GM23338 (cell line): ENCODE data around the gene CS. TPM values are rescaled to one million over a fixed set of nuclear protein-coding genes. Genes with fewer than 3 reads are reported as not detected.

ENCODE experiments used
- ATAC-seq: fragments of 200-7000 bp; cut with Tn5 transposase; 3 replicates; pipeline ENCODE4 v1.9.1; 2020
- DNase-seq: peaks from one replicate; pipeline ENCODE4 v3.0.0-alpha.2; 2015; ENCODE audit warnings: low spot score
- H2AFZ ChIP-seq: fragments of 200-600 bp; sonication (generic); 2 replicates; pipeline ENCODE4 v1.8.0; 2016; ENCODE audit warnings: antibody characterized with exemption, mild to moderate bottlenecking, moderate library complexity
- H3F3A ChIP-seq: fragments of 200-600 bp; sonication (generic); replicated peaks from 2 replicates; pipeline ENCODE4 v1.8.0; 2017; ENCODE audit warnings: antibody characterized with exemption, mixed run types, low read depth
- H3K27ac ChIP-seq: fragments of 200-600 bp; sonication (generic); 2 replicates; pipeline ENCODE4 v1.6.1; 2016; ENCODE audit warnings: low read depth
- H3K27me3 ChIP-seq: fragments of 200-600 bp; sonication (generic); 2 replicates; pipeline ENCODE4 v1.8.0; 2016; ENCODE audit warnings: mild to moderate bottlenecking, mixed run types, moderate library complexity; ENCODE audit not compliant: insufficient read depth
- H3K36me3 ChIP-seq: fragments of 200-600 bp; sonication (generic); 2 replicates; pipeline ENCODE4 v1.8.0; 2016; ENCODE audit warnings: mild to moderate bottlenecking; ENCODE audit not compliant: insufficient read depth
- H3K4me1 ChIP-seq: fragments of 200-600 bp; sonication (generic); 2 replicates; pipeline ENCODE4 v1.8.0; 2016; ENCODE audit warnings: mild to moderate bottlenecking, moderate library complexity; ENCODE audit not compliant: insufficient read depth
- H3K4me2 ChIP-seq: fragments of 200-600 bp; sonication (generic); 2 replicates; pipeline ENCODE4 v1.7.1; 2017; ENCODE audit warnings: mixed run types
- H3K4me3 ChIP-seq: fragments of 200-600 bp; sonication (generic); 2 replicates; pipeline ENCODE4 v1.6.1; 2016; ENCODE audit warnings: mixed run types
- H3K79me2 ChIP-seq: fragments of 200-600 bp; sonication (generic); replicated peaks from 2 replicates; pipeline ENCODE4 v1.8.0; 2017; ENCODE audit warnings: mild to moderate bottlenecking; ENCODE audit not compliant: insufficient read depth
- H3K9me2 ChIP-seq: fragments of 200-600 bp; sonication (generic); 2 replicates; pipeline ENCODE4 v1.8.0; 2017; ENCODE audit not compliant: insufficient read depth
- H4K20me1 ChIP-seq: fragments of 200-600 bp; sonication (generic); replicated peaks from 2 replicates; pipeline ENCODE4 v1.8.0; 2017; ENCODE audit warnings: mild to moderate bottlenecking; ENCODE audit not compliant: insufficient read depth
- H3K27ac Mint-ChIP-seq: 2 replicates; pipeline ENCODE4 v1.8.0; 2020; ENCODE audit warnings: inconsistent platforms, mild to moderate bottlenecking, moderate library complexity, mixed read lengths
- H3K27me3 Mint-ChIP-seq: 3 replicates; pipeline ENCODE4 v1.8.0; 2022; ENCODE audit warnings: low read depth, mild to moderate bottlenecking, moderate library complexity, mixed read lengths, inconsistent platforms; ENCODE audit not compliant: insufficient read depth, poor library complexity
- H3K36me3 Mint-ChIP-seq: 3 replicates; pipeline ENCODE4 v1.8.0; 2021; ENCODE audit warnings: low read depth, mild to moderate bottlenecking, inconsistent platforms, moderate library complexity, mixed read lengths
- H3K4me1 Mint-ChIP-seq: 3 replicates; pipeline ENCODE4 v1.8.0; 2020; ENCODE audit warnings: mild to moderate bottlenecking, inconsistent platforms, mixed read lengths
- H3K4me3 Mint-ChIP-seq: 3 replicates; pipeline ENCODE4 v1.8.0; 2021; ENCODE audit warnings: moderate library complexity, mild to moderate bottlenecking, inconsistent platforms, mixed read lengths
- H3K9me3 Mint-ChIP-seq: 3 replicates; pipeline ENCODE4 v1.8.0; 2020; ENCODE audit warnings: moderate library complexity, mild to moderate bottlenecking, inconsistent platforms, mixed read lengths
- JUNB ChIP-seq: IDR thresholded peaks from one replicate; pipeline ENCODE4 v1.6.1; 2016; ENCODE audit warnings: antibody characterized with exemption; ENCODE audit not compliant: unreplicated experiment
- polyA plus RNA-seq: library from polyadenylated mRNA; unstranded; fragments of >200 nt; fragmentation: Nextera tagmentation; extraction: Ambion mirVana; gene quantifications from 2 replicates; pipeline ENCODE4 v1.2.1, GENCODE V29; 2016
- total RNA-seq: library from RNA; depleted of rRNA; stranded (reverse); fragments of >200 nt; shearing (Covaris generic); gene quantifications from 2 replicates; pipeline ENCODE4 v1.2.3, GENCODE V29; 2014
- TF ChIP-seq, protein P1 (sequence below): fragments of 250-450 bp; sonication (Bioruptor Pico); IDR thresholded peaks from 2 replicates; pipeline ENCODE4 v1.5.0; 2020; ENCODE audit warnings: mild to moderate bottlenecking, moderate library complexity
- TF ChIP-seq, protein P2 (sequence below), 2 experiments: fragments of 200-600 bp in 1 of 2; sonication (generic) in 1 of 2; conservative IDR thresholded peaks; 2 replicates each; pipeline versions ENCODE4 v1.5.1 to v1.6.1; 2016 to 2017; ENCODE audit warnings: antibody characterized with exemption in 2 of 2, low read depth in 2 of 2, mild to moderate bottlenecking in 2 of 2, moderate library complexity in 1 of 2
- TF ChIP-seq, protein P3 (sequence below): IDR thresholded peaks from one replicate; pipeline ENCODE4 v1.6.1; 2018; ENCODE audit warnings: antibody characterized with exemption; ENCODE audit not compliant: unreplicated experiment

Gene CS
- total and polyA plus RNA-seq, 2 experiments from 2014 or later: 63.3 to 166 TPM

DNA sequence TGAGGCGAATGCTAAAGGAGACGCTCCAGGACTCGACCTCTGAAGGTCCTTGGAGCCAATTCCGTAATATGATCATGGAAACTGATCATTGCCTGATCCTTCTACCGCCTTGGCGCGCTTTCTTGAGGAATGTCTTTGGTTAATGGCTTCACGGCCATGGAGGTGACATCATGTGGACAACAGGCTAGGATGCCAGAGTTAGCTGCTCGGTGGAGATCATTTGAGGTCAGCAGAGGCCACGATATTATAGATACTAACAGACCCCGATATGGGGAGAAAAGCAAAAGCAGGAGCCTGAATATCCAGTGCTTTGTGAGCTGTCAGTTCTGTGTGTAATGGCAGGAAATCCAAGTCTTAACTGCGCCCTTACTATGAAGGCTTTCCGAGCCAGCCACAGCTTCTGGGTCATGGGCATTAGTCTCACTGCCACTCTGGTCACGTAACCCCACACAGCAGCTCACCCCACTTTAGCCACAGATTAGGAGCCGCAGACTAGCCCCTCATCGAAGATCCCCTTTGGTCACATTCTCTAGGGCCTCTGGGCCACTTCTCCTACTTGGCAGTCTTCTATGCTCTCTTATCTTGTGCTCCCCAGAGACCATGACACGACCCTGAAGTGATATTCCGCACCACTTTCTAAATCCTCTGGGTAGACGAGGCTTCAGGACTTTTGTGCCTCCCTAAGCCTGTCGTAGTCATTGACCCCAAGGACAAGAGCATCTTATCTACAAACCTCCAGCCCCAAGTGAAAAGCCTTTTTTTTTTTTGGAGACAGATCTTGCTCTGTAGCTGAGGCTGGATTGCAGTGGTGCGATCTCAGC lies 724 bp upstream of the CS start:
- Histone ChIP-seq H3F3A (peaks cover 32% of the 10 kb centered on the region), H3K27me3 (no peaks in the 10 kb centered on the region), H3K27ac (peak overlapping the region; percentile 93), H3K4me2 (peak overlapping the region; percentile 76), H3K9me2 (no peaks in the 10 kb centered on the region), H3K4me3 (peak overlapping the region; percentile 99), H3K36me3 (peaks cover 14% of the 10 kb centered on the region; the same call in 1 of the 2 replicates), H3K4me1 (peaks cover 18% of the 10 kb centered on the region), H4K20me1 (peaks cover 13% of the 10 kb centered on the region), H3K79me2 (peaks cover 40% of the 10 kb centered on the region), H2AFZ (no peak overlapping the region)
- Mint-ChIP-seq H3K4me3 (peak overlapping the region; percentile 99), H3K27ac (peak overlapping the region; percentile 97), H3K9me3 (no peaks in the 10 kb centered on the region; the same call in 2 of the 3 replicates), H3K27me3 (peaks cover 11% of the 10 kb centered on the region), H3K4me1 (peaks cover 19% of the 10 kb centered on the region), H3K36me3 (peaks cover 46% of the 10 kb centered on the region; the same call in 2 of the 3 replicates)
- TF ChIP-seq, protein P1, sequence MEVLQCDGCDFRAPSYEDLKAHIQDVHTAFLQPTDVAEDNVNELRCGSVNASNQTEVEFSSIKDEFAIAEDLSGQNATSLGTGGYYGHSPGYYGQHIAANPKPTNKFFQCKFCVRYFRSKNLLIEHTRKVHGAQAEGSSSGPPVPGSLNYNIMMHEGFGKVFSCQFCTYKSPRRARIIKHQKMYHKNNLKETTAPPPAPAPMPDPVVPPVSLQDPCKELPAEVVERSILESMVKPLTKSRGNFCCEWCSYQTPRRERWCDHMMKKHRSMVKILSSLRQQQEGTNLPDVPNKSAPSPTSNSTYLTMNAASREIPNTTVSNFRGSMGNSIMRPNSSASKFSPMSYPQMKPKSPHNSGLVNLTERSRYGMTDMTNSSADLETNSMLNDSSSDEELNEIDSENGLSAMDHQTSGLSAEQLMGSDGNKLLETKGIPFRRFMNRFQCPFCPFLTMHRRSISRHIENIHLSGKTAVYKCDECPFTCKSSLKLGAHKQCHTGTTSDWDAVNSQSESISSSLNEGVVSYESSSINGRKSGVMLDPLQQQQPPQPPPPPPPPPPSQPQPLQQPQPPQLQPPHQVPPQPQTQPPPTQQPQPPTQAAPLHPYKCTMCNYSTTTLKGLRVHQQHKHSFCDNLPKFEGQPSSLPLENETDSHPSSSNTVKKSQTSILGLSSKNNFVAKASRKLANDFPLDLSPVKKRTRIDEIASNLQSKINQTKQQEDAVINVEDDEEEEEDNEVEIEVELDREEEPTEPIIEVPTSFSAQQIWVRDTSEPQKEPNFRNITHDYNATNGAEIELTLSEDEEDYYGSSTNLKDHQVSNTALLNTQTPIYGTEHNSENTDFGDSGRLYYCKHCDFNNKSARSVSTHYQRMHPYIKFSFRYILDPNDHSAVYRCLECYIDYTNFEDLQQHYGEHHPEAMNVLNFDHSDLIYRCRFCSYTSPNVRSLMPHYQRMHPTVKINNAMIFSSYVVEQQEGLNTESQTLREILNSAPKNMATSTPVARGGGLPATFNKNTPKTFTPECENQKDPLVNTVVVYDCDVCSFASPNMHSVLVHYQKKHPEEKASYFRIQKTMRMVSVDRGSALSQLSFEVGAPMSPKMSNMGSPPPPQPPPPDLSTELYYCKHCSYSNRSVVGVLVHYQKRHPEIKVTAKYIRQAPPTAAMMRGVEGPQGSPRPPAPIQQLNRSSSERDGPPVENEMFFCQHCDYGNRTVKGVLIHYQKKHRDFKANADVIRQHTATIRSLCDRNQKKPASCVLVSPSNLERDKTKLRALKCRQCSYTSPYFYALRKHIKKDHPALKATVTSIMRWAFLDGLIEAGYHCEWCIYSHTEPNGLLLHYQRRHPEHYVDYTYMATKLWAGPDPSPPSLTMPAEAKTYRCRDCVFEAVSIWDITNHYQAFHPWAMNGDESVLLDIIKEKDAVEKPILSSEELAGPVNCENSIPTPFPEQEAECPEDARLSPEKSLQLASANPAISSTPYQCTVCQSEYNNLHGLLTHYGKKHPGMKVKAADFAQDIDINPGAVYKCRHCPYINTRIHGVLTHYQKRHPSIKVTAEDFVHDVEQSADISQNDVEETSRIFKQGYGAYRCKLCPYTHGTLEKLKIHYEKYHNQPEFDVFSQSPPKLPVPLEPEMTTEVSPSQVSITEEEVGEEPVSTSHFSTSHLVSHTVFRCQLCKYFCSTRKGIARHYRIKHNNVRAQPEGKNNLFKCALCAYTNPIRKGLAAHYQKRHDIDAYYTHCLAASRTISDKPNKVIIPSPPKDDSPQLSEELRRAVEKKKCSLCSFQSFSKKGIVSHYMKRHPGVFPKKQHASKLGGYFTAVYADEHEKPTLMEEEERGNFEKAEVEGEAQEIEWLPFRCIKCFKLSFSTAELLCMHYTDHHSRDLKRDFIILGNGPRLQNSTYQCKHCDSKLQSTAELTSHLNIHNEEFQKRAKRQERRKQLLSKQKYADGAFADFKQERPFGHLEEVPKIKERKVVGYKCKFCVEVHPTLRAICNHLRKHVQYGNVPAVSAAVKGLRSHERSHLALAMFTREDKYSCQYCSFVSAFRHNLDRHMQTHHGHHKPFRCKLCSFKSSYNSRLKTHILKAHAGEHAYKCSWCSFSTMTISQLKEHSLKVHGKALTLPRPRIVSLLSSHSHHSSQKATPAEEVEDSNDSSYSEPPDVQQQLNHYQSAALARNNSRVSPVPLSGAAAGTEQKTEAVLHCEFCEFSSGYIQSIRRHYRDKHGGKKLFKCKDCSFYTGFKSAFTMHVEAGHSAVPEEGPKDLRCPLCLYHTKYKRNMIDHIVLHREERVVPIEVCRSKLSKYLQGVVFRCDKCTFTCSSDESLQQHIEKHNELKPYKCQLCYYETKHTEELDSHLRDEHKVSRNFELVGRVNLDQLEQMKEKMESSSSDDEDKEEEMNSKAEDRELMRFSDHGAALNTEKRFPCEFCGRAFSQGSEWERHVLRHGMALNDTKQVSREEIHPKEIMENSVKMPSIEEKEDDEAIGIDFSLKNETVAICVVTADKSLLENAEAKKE (CRISPR knock-in tag): no peak
- TF ChIP-seq JUNB: no peak
- TF ChIP-seq, protein P2, sequence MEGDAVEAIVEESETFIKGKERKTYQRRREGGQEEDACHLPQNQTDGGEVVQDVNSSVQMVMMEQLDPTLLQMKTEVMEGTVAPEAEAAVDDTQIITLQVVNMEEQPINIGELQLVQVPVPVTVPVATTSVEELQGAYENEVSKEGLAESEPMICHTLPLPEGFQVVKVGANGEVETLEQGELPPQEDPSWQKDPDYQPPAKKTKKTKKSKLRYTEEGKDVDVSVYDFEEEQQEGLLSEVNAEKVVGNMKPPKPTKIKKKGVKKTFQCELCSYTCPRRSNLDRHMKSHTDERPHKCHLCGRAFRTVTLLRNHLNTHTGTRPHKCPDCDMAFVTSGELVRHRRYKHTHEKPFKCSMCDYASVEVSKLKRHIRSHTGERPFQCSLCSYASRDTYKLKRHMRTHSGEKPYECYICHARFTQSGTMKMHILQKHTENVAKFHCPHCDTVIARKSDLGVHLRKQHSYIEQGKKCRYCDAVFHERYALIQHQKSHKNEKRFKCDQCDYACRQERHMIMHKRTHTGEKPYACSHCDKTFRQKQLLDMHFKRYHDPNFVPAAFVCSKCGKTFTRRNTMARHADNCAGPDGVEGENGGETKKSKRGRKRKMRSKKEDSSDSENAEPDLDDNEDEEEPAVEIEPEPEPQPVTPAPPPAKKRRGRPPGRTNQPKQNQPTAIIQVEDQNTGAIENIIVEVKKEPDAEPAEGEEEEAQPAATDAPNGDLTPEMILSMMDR (conservative IDR thresholded peaks at IDR 0.05; ENCODE audit: low read depth in 2 of 2): no peak
- TF ChIP-seq, protein P3, sequence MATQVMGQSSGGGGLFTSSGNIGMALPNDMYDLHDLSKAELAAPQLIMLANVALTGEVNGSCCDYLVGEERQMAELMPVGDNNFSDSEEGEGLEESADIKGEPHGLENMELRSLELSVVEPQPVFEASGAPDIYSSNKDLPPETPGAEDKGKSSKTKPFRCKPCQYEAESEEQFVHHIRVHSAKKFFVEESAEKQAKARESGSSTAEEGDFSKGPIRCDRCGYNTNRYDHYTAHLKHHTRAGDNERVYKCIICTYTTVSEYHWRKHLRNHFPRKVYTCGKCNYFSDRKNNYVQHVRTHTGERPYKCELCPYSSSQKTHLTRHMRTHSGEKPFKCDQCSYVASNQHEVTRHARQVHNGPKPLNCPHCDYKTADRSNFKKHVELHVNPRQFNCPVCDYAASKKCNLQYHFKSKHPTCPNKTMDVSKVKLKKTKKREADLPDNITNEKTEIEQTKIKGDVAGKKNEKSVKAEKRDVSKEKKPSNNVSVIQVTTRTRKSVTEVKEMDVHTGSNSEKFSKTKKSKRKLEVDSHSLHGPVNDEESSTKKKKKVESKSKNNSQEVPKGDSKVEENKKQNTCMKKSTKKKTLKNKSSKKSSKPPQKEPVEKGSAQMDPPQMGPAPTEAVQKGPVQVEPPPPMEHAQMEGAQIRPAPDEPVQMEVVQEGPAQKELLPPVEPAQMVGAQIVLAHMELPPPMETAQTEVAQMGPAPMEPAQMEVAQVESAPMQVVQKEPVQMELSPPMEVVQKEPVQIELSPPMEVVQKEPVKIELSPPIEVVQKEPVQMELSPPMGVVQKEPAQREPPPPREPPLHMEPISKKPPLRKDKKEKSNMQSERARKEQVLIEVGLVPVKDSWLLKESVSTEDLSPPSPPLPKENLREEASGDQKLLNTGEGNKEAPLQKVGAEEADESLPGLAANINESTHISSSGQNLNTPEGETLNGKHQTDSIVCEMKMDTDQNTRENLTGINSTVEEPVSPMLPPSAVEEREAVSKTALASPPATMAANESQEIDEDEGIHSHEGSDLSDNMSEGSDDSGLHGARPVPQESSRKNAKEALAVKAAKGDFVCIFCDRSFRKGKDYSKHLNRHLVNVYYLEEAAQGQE: no peak
- peak; percentile 15; the same call in 2 of the 3 replicates for ATAC-seq
- peak; percentile 4 for DNase-seq
